ENCODE measurements around the gene ZYX. TPM values are rescaled to one million over a fixed set of nuclear protein-coding genes. Genes with fewer than 3 reads are reported as not detected.
A peak's percentile ranks its signal among the peaks of the same experiment; 100 is the strongest.

ZYX gene, protein sequence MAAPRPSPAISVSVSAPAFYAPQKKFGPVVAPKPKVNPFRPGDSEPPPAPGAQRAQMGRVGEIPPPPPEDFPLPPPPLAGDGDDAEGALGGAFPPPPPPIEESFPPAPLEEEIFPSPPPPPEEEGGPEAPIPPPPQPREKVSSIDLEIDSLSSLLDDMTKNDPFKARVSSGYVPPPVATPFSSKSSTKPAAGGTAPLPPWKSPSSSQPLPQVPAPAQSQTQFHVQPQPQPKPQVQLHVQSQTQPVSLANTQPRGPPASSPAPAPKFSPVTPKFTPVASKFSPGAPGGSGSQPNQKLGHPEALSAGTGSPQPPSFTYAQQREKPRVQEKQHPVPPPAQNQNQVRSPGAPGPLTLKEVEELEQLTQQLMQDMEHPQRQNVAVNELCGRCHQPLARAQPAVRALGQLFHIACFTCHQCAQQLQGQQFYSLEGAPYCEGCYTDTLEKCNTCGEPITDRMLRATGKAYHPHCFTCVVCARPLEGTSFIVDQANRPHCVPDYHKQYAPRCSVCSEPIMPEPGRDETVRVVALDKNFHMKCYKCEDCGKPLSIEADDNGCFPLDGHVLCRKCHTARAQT
- 100 to 1,000 TPM; 110 to 264 (median 124) TPM for total RNA-seq
- polyA plus RNA-seq, result 100 to 1,000 TPM in 1 of 2 donors, 10 to 100 TPM in 1; 54.2 to 101 TPM
- total RNA-seq, result 66.0 reads per million, percentile 77 among the genes with 10 or more reads in this experiment

DNA sequence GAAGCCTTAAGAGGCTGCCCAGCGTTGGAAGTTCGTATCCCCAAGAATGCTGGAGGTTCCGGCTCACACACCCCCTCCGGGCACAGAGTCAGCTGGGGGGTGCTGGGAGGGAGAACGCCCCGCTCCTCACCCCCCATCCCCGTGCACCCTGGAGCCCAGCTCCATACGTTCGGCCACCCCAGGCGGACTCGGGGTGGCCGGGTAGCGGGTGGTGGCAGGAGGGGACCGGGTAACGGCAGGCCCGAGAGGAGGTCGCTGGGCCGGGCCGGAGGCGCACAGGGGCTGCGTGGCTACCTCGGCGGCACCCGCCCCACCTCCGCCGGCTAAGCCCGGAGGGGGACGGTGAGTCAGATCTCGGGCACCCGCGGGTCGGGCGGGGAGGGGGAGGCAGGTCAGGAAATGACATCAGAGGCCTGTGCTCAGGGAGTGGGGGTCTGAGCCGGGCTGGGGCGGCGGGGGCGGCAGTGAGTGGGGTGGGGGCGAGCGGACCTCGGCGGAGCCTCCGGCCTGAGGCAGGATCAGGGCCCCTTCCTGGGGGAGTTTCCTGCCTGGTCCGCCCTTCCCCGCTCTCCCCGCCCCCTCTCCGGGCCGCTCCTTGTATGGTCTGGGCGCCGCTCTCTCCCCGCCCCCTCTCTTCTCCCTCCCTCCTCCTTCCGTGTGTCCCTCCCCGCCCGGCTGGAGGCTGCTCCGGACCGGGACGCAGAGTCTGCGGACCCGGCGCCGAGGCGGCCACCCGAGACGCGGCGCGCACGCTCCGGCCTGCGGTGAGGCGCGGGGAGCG is at the start of gene ZYX:
TSS of gene ZYX (plus strand) at position 700 of the 781 bp plus-strand sequence. CDS start 227 bp downstream, outside the sequence.
- H3K27ac ChIP-seq (ENCODE audit: low read depth, low read length), result peak within 1 kb of the TSS; percentile 91
- H3K4me1 ChIP-seq (ENCODE audit: control insufficient read depth in 2 of 2, insufficient read depth in 2 of 2, low read length in 2 of 2), result peaks cover 58 to 70% of the 10 kb centered on the region in 2 donors
- intact Hi-C loops (cut with micrococcal nuclease), result loop anchor here (1.0 to 10.0 kb wide), 14 partner anchors 9 to 1454 kb away; partner anchors contain the start of genes CASP2 (in 2 of the 2), FAM131B (in 1 of the 2), GSTK1 (in 1 of the 2) and TPK1 (in 1 of the 2)
- no peaks in the 10 kb centered on the region for H3K27me3 ChIP-seq (ENCODE audit: control insufficient read depth in 2 of 2, insufficient read depth in 2 of 2, low read length in 2 of 2)
- H3K36me3 ChIP-seq (ENCODE audit: control insufficient read depth in 2 of 3, insufficient read depth in 3 of 3, low read length in 3 of 3), result peaks cover 0 to 8% (median 0%) of the 10 kb centered on the region in 3 experiments
- no peaks in the 10 kb centered on the region for H3K9me3 Mint-ChIP-seq
- peaks cover 0 to 4% (median 0%) of the 10 kb centered on the region in 5 donors for H3K36me3 Mint-ChIP-seq
- no peaks in the 10 kb centered on the region for H3K27me3 Mint-ChIP-seq
- no peaks in the 10 kb centered on the region for H3K9me3 ChIP-seq (ENCODE audit: control insufficient read depth in 2 of 3, low read length in 3 of 3)
- peak within 1 kb of the TSS; percentile 92 for H3K4me3 ChIP-seq (ENCODE audit: low read length)
- peak; percentile 81 for ATAC-seq
- ChIA-PET POLR2A (interaction anchor here (0.6 to 15.0 kb wide), 16 partner anchors 9 to 598 kb away, joined by 3 to 223 read pairs (median 5); partner anchors contain the start of genes CASP2 and EPHA1), CTCF (interaction anchor here (0.6 to 3.9 kb wide), 15 partner anchors 9 to 164 kb away, joined by 3 to 38 read pairs (median 4); partner anchors contain the start of gene EPHA1)
- H3K4me3 Mint-ChIP-seq, result peak within 1 kb of the TSS in 9 of 10 donors; percentile 84 to 96 (median 91)
- peak; percentile 68 to 88 (median 77) for DNase-seq
- H3K27ac Mint-ChIP-seq, result peak within 1 kb of the TSS; percentile 90 to 96 (median 93)
- H3K4me1 Mint-ChIP-seq, result peaks cover 32 to 40% (median 36%) of the 10 kb centered on the region in 7 donors

DNA sequence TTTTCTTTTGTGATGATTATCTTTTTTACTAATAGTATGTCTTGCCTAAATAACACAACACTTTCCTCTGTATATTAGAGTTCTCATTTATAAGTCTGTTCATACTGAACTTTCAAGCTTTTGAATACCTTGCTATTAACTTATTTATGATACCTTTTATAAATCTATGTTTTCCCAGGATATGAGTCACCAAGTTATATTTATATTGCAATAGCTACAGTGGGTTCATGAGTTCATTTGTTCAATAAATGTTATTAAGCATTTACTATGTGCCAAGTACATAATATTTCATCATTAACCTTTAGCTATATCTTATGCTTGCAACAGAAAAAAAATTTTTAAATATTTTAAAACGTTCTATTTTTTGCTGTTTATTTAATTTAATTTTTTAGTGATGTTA is 46.9 kb upstream of the ZYX start:
- no peak overlapping the region for H3K4me3 Mint-ChIP-seq
- ATAC-seq, result no peak
- POLR2A ChIA-PET, result interaction anchor here (0.7 to 1.3 kb wide), 3 partner anchors 16 to 681 kb away, joined by 3 read pairs; no protein-coding TSS in a partner anchor
- no peaks in the 10 kb centered on the region for H3K9me3 Mint-ChIP-seq
- H3K36me3 Mint-ChIP-seq, result no peaks in the 10 kb centered on the region
- Histone ChIP-seq H3K27me3 (ENCODE audit: control insufficient read depth in 2 of 2, insufficient read depth in 2 of 2, low read length in 2 of 2) (no peaks in the 10 kb centered on the region), H3K4me3 (ENCODE audit: low read length) (no peak overlapping the region), H3K36me3 (ENCODE audit: control insufficient read depth in 2 of 3, insufficient read depth in 3 of 3, low read length in 3 of 3) (no peaks in the 10 kb centered on the region), H3K4me1 (ENCODE audit: control insufficient read depth in 2 of 2, insufficient read depth in 2 of 2, low read length in 2 of 2) (no peaks in the 10 kb centered on the region), H3K9me3 (ENCODE audit: control insufficient read depth in 2 of 3, low read length in 3 of 3) (no peaks in the 10 kb centered on the region), H3K27ac (ENCODE audit: low read depth, low read length) (no peak overlapping the region)
- CTCF ChIA-PET, result interaction anchor here (0.6 to 2.8 kb wide), 6 partner anchors 11 to 928 kb away, joined by 3 to 10 read pairs (median 4); no protein-coding TSS in a partner anchor
- H3K4me1 Mint-ChIP-seq, result peaks cover 0 to 2% (median 0%) of the 10 kb centered on the region in 7 donors
- intact Hi-C loops (cut with micrococcal nuclease), result no loop called here
- no peak for DNase-seq
- H3K27me3 Mint-ChIP-seq, result peaks cover 0 to 54% (median 3%) of the 10 kb centered on the region in 5 donors
- H3K27ac Mint-ChIP-seq, result no peak overlapping the region

DNA sequence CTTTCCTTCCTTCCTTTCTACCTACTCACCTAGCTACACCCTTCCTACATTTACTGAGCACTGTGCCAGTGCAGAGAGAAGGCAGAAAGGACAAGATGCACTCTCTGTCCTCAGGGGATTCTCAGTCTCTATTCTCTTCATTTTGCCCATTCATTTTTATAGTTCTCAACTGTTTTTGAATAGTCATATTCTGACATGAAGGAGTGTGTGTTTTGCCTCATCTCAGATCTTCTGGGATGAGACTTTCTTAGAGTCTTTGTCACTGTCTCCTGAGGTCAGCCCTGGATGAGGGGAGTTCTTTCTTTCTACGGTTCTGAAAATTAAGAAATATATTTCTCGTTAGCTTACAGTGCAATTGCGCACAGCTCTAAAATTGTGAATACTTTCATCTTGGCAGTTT is 43.9 kb upstream of the ZYX start:
- Mint-ChIP-seq H3K4me3 (no peak overlapping the region), H3K27me3 (peaks cover 3 to 67% (median 6%) of the 10 kb centered on the region in 5 donors), H3K27ac (no peak overlapping the region), H3K9me3 (no peaks in the 10 kb centered on the region), H3K4me1 (peaks cover 0 to 2% (median 0%) of the 10 kb centered on the region in 7 donors), H3K36me3 (no peaks in the 10 kb centered on the region)
- H3K27me3 ChIP-seq (ENCODE audit: control insufficient read depth in 2 of 2, insufficient read depth in 2 of 2, low read length in 2 of 2), result no peaks in the 10 kb centered on the region
- H3K27ac ChIP-seq (ENCODE audit: low read depth, low read length), result no peak overlapping the region
- no peaks in the 10 kb centered on the region for H3K4me1 ChIP-seq (ENCODE audit: control insufficient read depth in 2 of 2, insufficient read depth in 2 of 2, low read length in 2 of 2)
- no peaks in the 10 kb centered on the region for H3K9me3 ChIP-seq (ENCODE audit: control insufficient read depth in 2 of 3, low read length in 3 of 3)
- POLR2A ChIA-PET, result interaction anchor here (1.5 kb wide), 1 partner anchor 13 kb away, joined by 3 read pairs; no protein-coding TSS in a partner anchor
- ATAC-seq (no peak), DNase-seq (no peak)
- intact Hi-C loops (cut with micrococcal nuclease), result no loop called here
- no peak overlapping the region for H3K4me3 ChIP-seq (ENCODE audit: low read length)
- CTCF ChIA-PET, result interaction anchor here (0.9 to 2.8 kb wide), 3 partner anchors 8 to 97 kb away, joined by 3 to 10 read pairs (median 4); no protein-coding TSS in a partner anchor
- no peaks in the 10 kb centered on the region for H3K36me3 ChIP-seq (ENCODE audit: control insufficient read depth in 2 of 3, insufficient read depth in 3 of 3, low read length in 3 of 3)

DNA sequence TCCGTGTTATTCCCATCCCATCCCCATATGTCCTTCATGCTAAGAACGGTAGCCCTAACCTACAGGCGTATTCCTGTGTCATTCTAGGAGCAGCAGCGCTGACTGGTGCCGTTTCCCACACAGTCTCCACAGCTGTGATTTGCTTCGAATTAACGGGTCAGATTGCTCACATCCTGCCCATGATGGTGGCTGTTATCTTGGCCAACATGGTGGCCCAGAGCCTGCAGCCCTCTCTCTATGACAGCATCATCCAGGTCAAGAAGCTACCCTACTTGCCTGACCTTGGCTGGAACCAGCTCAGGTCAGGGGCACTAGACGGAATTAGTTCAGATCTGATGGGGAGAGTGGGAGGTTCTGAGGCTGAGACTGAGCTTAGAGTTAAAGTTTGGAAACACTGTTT is 39.3 kb upstream of the ZYX start:
- POLR2A ChIA-PET, result no interaction called here
- Histone ChIP-seq H3K36me3 (ENCODE audit: control insufficient read depth in 2 of 3, insufficient read depth in 3 of 3, low read length in 3 of 3) (no peaks in the 10 kb centered on the region), H3K27ac (ENCODE audit: low read depth, low read length) (no peak overlapping the region), H3K9me3 (ENCODE audit: control insufficient read depth in 2 of 3, low read length in 3 of 3) (no peaks in the 10 kb centered on the region), H3K27me3 (ENCODE audit: control insufficient read depth in 2 of 2, insufficient read depth in 2 of 2, low read length in 2 of 2) (no peaks in the 10 kb centered on the region), H3K4me1 (ENCODE audit: control insufficient read depth in 2 of 2, insufficient read depth in 2 of 2, low read length in 2 of 2) (peaks cover 0 to 4% of the 10 kb centered on the region in 2 donors), H3K4me3 (ENCODE audit: low read length) (no peak overlapping the region)
- Mint-ChIP-seq H3K27ac (no peak overlapping the region), H3K9me3 (peaks cover 0 to 2% (median 0%) of the 10 kb centered on the region in 11 donors), H3K36me3 (no peaks in the 10 kb centered on the region), H3K4me3 (no peak overlapping the region), H3K4me1 (peaks cover 5 to 13% (median 9%) of the 10 kb centered on the region in 7 donors), H3K27me3 (peaks cover 0 to 58% (median 6%) of the 10 kb centered on the region in 5 donors)
- CTCF ChIA-PET, result no interaction called here
- DNase-seq, result no peak
- ATAC-seq, result no peak
- intact Hi-C loops (cut with micrococcal nuclease), result no loop called here

DNA sequence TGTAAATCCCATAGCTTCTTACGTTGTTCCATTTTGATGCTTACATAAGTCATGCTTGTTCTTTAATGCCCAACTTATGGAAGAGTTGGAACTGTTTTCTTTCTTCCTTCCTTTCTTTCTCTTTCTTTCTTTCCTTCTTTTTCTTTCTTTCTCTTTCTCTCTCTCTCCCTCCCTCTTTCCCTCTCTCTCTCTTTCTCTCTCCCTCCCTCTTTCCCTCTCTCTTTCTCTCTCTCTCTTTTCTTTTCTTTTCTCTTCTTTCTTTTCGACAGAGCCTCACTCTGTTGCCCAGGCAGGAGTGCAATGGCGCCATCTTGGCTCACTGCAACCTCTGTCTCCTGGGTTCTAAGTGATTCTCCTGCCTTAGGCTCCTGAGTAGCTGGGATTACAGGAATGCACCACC is 37.5 kb upstream of the ZYX start:
- Histone ChIP-seq H3K27ac (ENCODE audit: low read depth, low read length) (no peak overlapping the region), H3K27me3 (ENCODE audit: control insufficient read depth in 2 of 2, insufficient read depth in 2 of 2, low read length in 2 of 2) (no peaks in the 10 kb centered on the region), H3K4me1 (ENCODE audit: control insufficient read depth in 2 of 2, insufficient read depth in 2 of 2, low read length in 2 of 2) (peaks cover 0 to 4% of the 10 kb centered on the region in 2 donors), H3K9me3 (ENCODE audit: control insufficient read depth in 2 of 3, low read length in 3 of 3) (no peaks in the 10 kb centered on the region), H3K36me3 (ENCODE audit: control insufficient read depth in 2 of 3, insufficient read depth in 3 of 3, low read length in 3 of 3) (no peaks in the 10 kb centered on the region), H3K4me3 (ENCODE audit: low read length) (no peak overlapping the region)
- Mint-ChIP-seq H3K27me3 (peaks cover 0 to 60% (median 4%) of the 10 kb centered on the region in 5 donors), H3K9me3 (peaks cover 0 to 2% (median 0%) of the 10 kb centered on the region in 11 donors), H3K27ac (no peak overlapping the region), H3K4me1 (peaks cover 5 to 13% (median 8%) of the 10 kb centered on the region in 7 donors), H3K4me3 (no peak overlapping the region), H3K36me3 (no peaks in the 10 kb centered on the region)
- ATAC-seq, result no peak
- intact Hi-C loops (cut with micrococcal nuclease), result no loop called here
- POLR2A ChIA-PET, result no interaction called here
- CTCF ChIA-PET, result interaction anchor here (0.7 to 1.2 kb wide), 5 partner anchors 12 to 100 kb away, joined by 3 to 5 read pairs (median 3); no protein-coding TSS in a partner anchor
- DNase-seq, result no peak

All from naive thymus-derived CD4-positive, alpha-beta T cell (primary cell).